ENCODE data around the gene GYPA. TPM values are rescaled to one million over a fixed set of nuclear protein-coding genes. Genes with fewer than 3 reads are reported as not detected.
"Not testable (repeated sequence)": the region's sequence is repeated elsewhere in the genome, so short reads cannot be mapped to it uniquely, and the experiment has no call there.

GYPA gene
- total and polyA plus RNA-seq, 5 donors = not detected

DNA sequence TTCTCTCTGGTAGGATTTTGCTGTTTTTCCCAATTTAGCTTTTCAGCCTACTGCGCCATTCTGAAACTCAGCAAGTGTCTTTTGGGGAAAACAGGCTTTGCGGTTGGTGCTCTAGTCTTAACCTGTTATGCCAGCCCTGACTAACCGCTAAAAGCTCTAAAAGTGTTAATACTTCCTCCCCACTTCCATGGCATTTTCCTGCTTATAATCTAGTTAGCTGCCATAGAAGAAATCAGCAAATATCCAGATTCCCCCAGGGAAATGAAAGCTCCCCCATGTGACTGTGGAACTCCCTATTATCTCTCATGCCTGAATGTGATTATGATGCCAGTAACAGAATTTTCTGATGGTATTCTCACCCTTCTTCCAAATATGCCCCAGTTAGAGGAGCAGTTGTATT lies 28.7 kb upstream of the GYPA start:
- WGBS = 87% methylated on average over 3 of the region's 3 CpGs
- DNase-seq (no peak), ATAC-seq (no peak)
- Histone ChIP-seq H3K9me3 (ENCODE audit: control insufficient read depth, low read length) (no peaks in the 10 kb centered on the region), H3K4me1 (ENCODE audit: control insufficient read depth, insufficient read depth, low read length) (no peaks in the 10 kb centered on the region), H3K27ac (ENCODE audit: low read length) (no peak overlapping the region), H3K4me3 (ENCODE audit: low read length) (no peak overlapping the region), H3K27me3 (ENCODE audit: control insufficient read depth, insufficient read depth) (peaks cover 3% of the 10 kb centered on the region)
- intact Hi-C loops (cut with DNase I) = no loop called here

DNA sequence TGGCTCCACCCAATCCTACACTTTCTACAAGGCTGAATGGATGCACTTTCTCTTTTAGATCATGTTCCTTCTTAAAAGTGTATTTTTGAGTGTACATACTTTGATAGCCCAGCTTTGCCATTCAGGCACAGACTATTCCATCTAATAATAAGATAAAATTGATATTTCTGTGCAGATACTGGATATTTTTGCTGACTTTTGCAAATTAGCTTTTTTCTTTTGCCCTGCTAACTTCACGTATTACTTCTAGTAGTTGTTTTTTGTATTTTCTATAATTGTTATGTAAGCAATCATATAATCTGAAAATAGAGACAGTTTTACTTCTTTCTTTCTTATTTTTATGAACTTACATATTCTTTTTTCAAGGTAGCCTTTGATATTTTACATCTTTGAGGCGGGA lies 13.5 kb upstream of the GYPA start:
- H3K9me3 ChIP-seq (ENCODE audit: control insufficient read depth, low read length) = no peaks in the 10 kb centered on the region
- H3K4me3 ChIP-seq (ENCODE audit: low read length) = no peak overlapping the region
- ATAC-seq = no peak
- H3K27me3 ChIP-seq (ENCODE audit: control insufficient read depth, insufficient read depth) = no peaks in the 10 kb centered on the region
- 92% methylated on average over 2 of the region's 2 CpGs for WGBS
- H3K4me1 ChIP-seq (ENCODE audit: control insufficient read depth, insufficient read depth, low read length) = no peaks in the 10 kb centered on the region
- no peak overlapping the region for H3K27ac ChIP-seq (ENCODE audit: low read length)
- intact Hi-C loops (cut with DNase I) = no loop called here
- no peak for DNase-seq

GRCh38 chr4:144142690-144143326 lies 2.3 kb upstream of the GYPA start:
- H3K27ac ChIP-seq (ENCODE audit: low read length); H3K4me3 ChIP-seq (ENCODE audit: low read length); intact Hi-C loops (cut with DNase I); H3K27me3 ChIP-seq (ENCODE audit: control insufficient read depth, insufficient read depth); H3K9me3 ChIP-seq (ENCODE audit: control insufficient read depth, low read length); ATAC-seq; DNase-seq; H3K4me1 ChIP-seq (ENCODE audit: control insufficient read depth, insufficient read depth, low read length): not testable (repeated sequence)
- 37% methylated on average over 4 of the region's 4 CpGs for WGBS

GRCh38 chr4:144141493-144141892 lies 975 bp upstream of the GYPA start:
- no peaks in the 10 kb centered on the region for H3K4me1 ChIP-seq (ENCODE audit: control insufficient read depth, insufficient read depth, low read length)
- H3K4me3 ChIP-seq (ENCODE audit: low read length) = no peak overlapping the region
- 87% methylated on average over 2 of the region's 2 CpGs for WGBS
- no peaks in the 10 kb centered on the region for H3K27me3 ChIP-seq (ENCODE audit: control insufficient read depth, insufficient read depth)
- DNase-seq (no peak), ATAC-seq (no peak)
- intact Hi-C loops (cut with DNase I) = no loop called here
- no peak overlapping the region for H3K27ac ChIP-seq (ENCODE audit: low read length)
- H3K9me3 ChIP-seq (ENCODE audit: control insufficient read depth, low read length) = no peaks in the 10 kb centered on the region

GRCh38 chr4:144139991-144140390 lies 527 bp downstream of the GYPA start:
- H3K4me1 ChIP-seq (ENCODE audit: control insufficient read depth, insufficient read depth, low read length); H3K27ac ChIP-seq (ENCODE audit: low read length); ATAC-seq; H3K27me3 ChIP-seq (ENCODE audit: control insufficient read depth, insufficient read depth); DNase-seq; H3K4me3 ChIP-seq (ENCODE audit: low read length); intact Hi-C loops (cut with DNase I); H3K9me3 ChIP-seq (ENCODE audit: control insufficient read depth, low read length): not testable (repeated sequence)
- WGBS = 78% methylated on average over 4 of the region's 4 CpGs

- ATAC-seq; H3K4me3 ChIP-seq (ENCODE audit: low read length); H3K4me1 ChIP-seq (ENCODE audit: control insufficient read depth, insufficient read depth, low read length); H3K27me3 ChIP-seq (ENCODE audit: control insufficient read depth, insufficient read depth); intact Hi-C loops (cut with DNase I); DNase-seq; H3K27ac ChIP-seq (ENCODE audit: low read length); H3K9me3 ChIP-seq (ENCODE audit: control insufficient read depth, low read length): not testable (repeated sequence)
- WGBS = 87% methylated on average over 2 of the region's 2 CpGs
Observed at GRCh38 chr4:144139547-144139946, 971 bp downstream of the GYPA start.

GRCh38 chr4:144138239-144138638 lies 2.3 kb downstream of the GYPA start:
- DNase-seq; H3K27me3 ChIP-seq (ENCODE audit: control insufficient read depth, insufficient read depth); H3K27ac ChIP-seq (ENCODE audit: low read length); ATAC-seq; H3K4me3 ChIP-seq (ENCODE audit: low read length); H3K9me3 ChIP-seq (ENCODE audit: control insufficient read depth, low read length); H3K4me1 ChIP-seq (ENCODE audit: control insufficient read depth, insufficient read depth, low read length); intact Hi-C loops (cut with DNase I): not testable (repeated sequence)
- WGBS = 89% methylated on average over 4 of the region's 4 CpGs

- intact Hi-C loops (cut with DNase I); H3K27ac ChIP-seq (ENCODE audit: low read length); H3K4me3 ChIP-seq (ENCODE audit: low read length); H3K4me1 ChIP-seq (ENCODE audit: control insufficient read depth, insufficient read depth, low read length); H3K27me3 ChIP-seq (ENCODE audit: control insufficient read depth, insufficient read depth); H3K9me3 ChIP-seq (ENCODE audit: control insufficient read depth, low read length); DNase-seq; ATAC-seq: not testable (repeated sequence)
- 86% methylated on average over 8 of the region's 8 CpGs for WGBS
Observed at GRCh38 chr4:144137137-144137931, 3.2 kb downstream of the GYPA start.

- ATAC-seq; H3K27ac ChIP-seq (ENCODE audit: low read length); H3K4me3 ChIP-seq (ENCODE audit: low read length); H3K27me3 ChIP-seq (ENCODE audit: control insufficient read depth, insufficient read depth); DNase-seq; intact Hi-C loops (cut with DNase I); H3K9me3 ChIP-seq (ENCODE audit: control insufficient read depth, low read length); H3K4me1 ChIP-seq (ENCODE audit: control insufficient read depth, insufficient read depth, low read length): not testable (repeated sequence)
- WGBS = 86% methylated on average over 4 of the region's 4 CpGs
Observed at GRCh38 chr4:144136189-144136588, 4.3 kb downstream of the GYPA start.

DNA sequence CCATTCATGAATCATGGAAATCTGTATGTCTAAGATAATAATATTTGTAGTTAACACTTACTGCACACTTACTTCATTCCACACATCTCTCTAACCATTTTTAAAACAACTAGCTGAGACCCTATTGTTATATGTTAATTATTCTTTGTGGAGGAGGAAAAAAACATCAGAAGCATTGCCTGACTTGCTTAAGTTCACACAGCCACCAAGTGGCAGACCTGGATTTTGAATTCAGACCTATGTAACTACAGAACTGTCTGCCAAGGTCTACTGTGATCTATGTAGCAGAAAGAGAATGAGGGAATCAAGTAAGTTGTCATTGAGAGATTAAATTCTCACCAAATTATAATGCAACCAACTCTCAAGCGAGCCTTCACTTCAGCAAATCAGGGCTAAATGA lies 10.4 kb downstream of the GYPA start:
- H3K27ac ChIP-seq (ENCODE audit: low read length); H3K4me1 ChIP-seq (ENCODE audit: control insufficient read depth, insufficient read depth, low read length); ATAC-seq; H3K27me3 ChIP-seq (ENCODE audit: control insufficient read depth, insufficient read depth); H3K9me3 ChIP-seq (ENCODE audit: control insufficient read depth, low read length); H3K4me3 ChIP-seq (ENCODE audit: low read length); intact Hi-C loops (cut with DNase I); DNase-seq: not testable (repeated sequence)
- 82% methylated on average over 1 of the region's 1 CpG for WGBS

DNA sequence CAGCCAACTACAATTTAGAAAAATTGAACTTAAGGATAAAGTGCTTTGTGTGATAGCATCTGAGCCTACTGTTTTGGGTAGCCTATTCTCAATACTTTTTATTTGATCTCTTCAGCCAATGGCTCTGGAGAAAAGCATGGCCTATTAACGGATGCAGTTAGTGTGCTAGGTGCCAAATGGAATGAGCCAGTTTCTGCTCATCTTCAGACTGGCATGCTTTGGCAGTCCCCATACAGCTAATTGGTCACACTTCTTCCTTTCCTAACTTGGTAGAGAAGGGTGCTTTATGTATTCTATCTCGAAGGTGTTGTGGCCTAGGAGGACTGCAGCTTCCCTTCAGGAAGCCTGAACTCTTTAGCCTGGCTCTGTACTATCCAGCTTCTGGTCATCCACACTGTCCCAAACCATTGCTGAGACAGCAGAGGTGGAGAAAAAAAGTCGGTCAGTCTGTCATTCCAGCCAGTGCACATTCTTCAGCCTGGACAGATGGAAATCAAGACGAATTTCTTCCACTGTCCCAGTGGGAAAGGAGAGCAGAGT lies 11.1 kb downstream of the GYPA start:
- intact Hi-C loops (cut with DNase I); H3K4me3 ChIP-seq (ENCODE audit: low read length); H3K9me3 ChIP-seq (ENCODE audit: control insufficient read depth, low read length); H3K27me3 ChIP-seq (ENCODE audit: control insufficient read depth, insufficient read depth); ATAC-seq; H3K4me1 ChIP-seq (ENCODE audit: control insufficient read depth, insufficient read depth, low read length); H3K27ac ChIP-seq (ENCODE audit: low read length); DNase-seq: not testable (repeated sequence)
- 80% methylated on average over 4 of the region's 4 CpGs for WGBS

Measured in right cardiac atrium (tissue), 5 donors.